IMR-90 (cell line): ENCODE data around the gene CAPN8. TPM values are rescaled to one million over a fixed set of nuclear protein-coding genes. Genes with fewer than 3 reads are reported as not detected.

Experiments
- ATAC-seq: fragments of 200-7000 bp; cut with Tn5 transposase; 2 replicates; pipeline ENCODE4 v1.9.1; 2020; ENCODE audit warnings: low read depth, mild to moderate bottlenecking, moderate library complexity
- BruUV-seq: library from RNA; stranded (reverse); fragments of 400-500 nt; replicated peaks from 2 replicates; lab custom pipeline; 2021; lab: Mats Ljungman, UMichigan
- CTCF ChIA-PET: fragments of 300-600 bp; formaldehyde crosslinking; extraction: SDS; loops from one replicate; lab custom pipeline; 2021; ENCODE audit warnings: antibody characterized with exemption; lab: Yijun Ruan, JAX
- POLR2A ChIA-PET: fragments of 300-600 bp; sonication (Branson Sonifier 250); formaldehyde crosslinking; loops from one replicate; lab custom pipeline; 2022; ENCODE audit warnings: antibody characterized with exemption; ENCODE audit not compliant: unreplicated experiment; lab: Charles Lee
- DNase-seq: peaks from one replicate; pipeline ENCODE4 v3.0.0; 2013
- H2AFZ ChIP-seq: replicated peaks from 2 replicates; pipeline ENCODE3; 2013; ENCODE audit warnings: low read length, mild to moderate bottlenecking; ENCODE audit not compliant: poor library complexity
- H2AK5ac ChIP-seq: 2 replicates; pipeline ENCODE4 v1.6.1; 2013; ENCODE audit warnings: low read depth, low read length, inconsistent platforms
- H2AK9ac ChIP-seq: replicated peaks from 2 replicates; pipeline ENCODE3; 2013; ENCODE audit warnings: mild to moderate bottlenecking, low read depth, low read length, moderate library complexity; ENCODE audit not compliant: poor library complexity
- H2BK120ac ChIP-seq: 2 replicates; pipeline ENCODE4 v1.6.1; 2013; ENCODE audit warnings: low read depth, low read length, inconsistent platforms
- H2BK15ac ChIP-seq: 3 replicates; pipeline ENCODE4 v1.6.1; 2013; ENCODE audit warnings: low read depth, low read length, inconsistent platforms
- H2BK20ac ChIP-seq: 2 replicates; pipeline ENCODE4 v1.6.1; 2013; ENCODE audit warnings: low read depth, mild to moderate bottlenecking, inconsistent platforms, low read length, moderate library complexity
- H2BK5ac ChIP-seq: 2 replicates; pipeline ENCODE4 v1.6.1; 2013; ENCODE audit warnings: mild to moderate bottlenecking, low read depth, low read length, inconsistent platforms; ENCODE audit not compliant: poor library complexity, severe bottlenecking
- H3K14ac ChIP-seq: replicated peaks from 2 replicates; pipeline ENCODE4 v1.6.1; 2013; ENCODE audit warnings: low read depth, low read length, inconsistent platforms
- H3K18ac ChIP-seq: 2 replicates; pipeline ENCODE4 v1.6.1; 2013; ENCODE audit warnings: low read depth, low read length, control low read depth
- H3K23ac ChIP-seq: 2 replicates; pipeline ENCODE4 v1.6.1; 2013; ENCODE audit warnings: low read depth, low read length, inconsistent platforms
- H3K27ac ChIP-seq: 2 replicates; pipeline ENCODE4 v1.5.1; 2013; ENCODE audit warnings: mild to moderate bottlenecking, control low read depth, low read length; ENCODE audit not compliant: insufficient read depth
- H3K27me3 ChIP-seq: 2 replicates; pipeline ENCODE4 v1.6.1; 2013; ENCODE audit warnings: low read length; ENCODE audit not compliant: control insufficient read depth, insufficient read depth
- H3K36me3 ChIP-seq: 2 replicates; pipeline ENCODE4 v1.6.1; 2013; ENCODE audit warnings: low read length, mixed read lengths; ENCODE audit not compliant: control insufficient read depth, insufficient read depth
- H3K4ac ChIP-seq: 2 replicates; pipeline ENCODE4 v1.6.1; 2013; ENCODE audit warnings: low read depth, low read length, inconsistent platforms
- H3K4me1 ChIP-seq: 2 replicates; pipeline ENCODE4 v1.6.1; 2013; ENCODE audit warnings: low read length, mixed read lengths; ENCODE audit not compliant: control insufficient read depth, insufficient read depth
- H3K4me2 ChIP-seq: 2 replicates; pipeline ENCODE4 v1.6.1; 2013; ENCODE audit warnings: low read depth, mild to moderate bottlenecking, control low read depth, low read length, moderate library complexity
- H3K4me3 ChIP-seq: 2 replicates; pipeline ENCODE4 v1.5.1; 2013; ENCODE audit warnings: low read depth, mild to moderate bottlenecking, control low read depth, low read length, moderate library complexity; ENCODE audit not compliant: insufficient read depth
- H3K56ac ChIP-seq: 2 replicates; pipeline ENCODE4 v1.6.1; 2013; ENCODE audit warnings: low read length, inconsistent platforms; ENCODE audit not compliant: insufficient read depth; ENCODE audit errors: extremely low read depth
- H3K79me1 ChIP-seq, 2 experiments: 2 replicates each; pipeline ENCODE4 v1.6.1; 2013; ENCODE audit warnings: low read length in 2 of 2, inconsistent platforms in 1 of 2, low read depth in 1 of 2
- H3K9ac ChIP-seq: 2 replicates; pipeline ENCODE4 v1.6.1; 2013; ENCODE audit warnings: low read depth, low read length, control low read depth
- H3K9me1 ChIP-seq: 2 replicates; pipeline ENCODE4 v1.6.1; 2013; ENCODE audit warnings: low read length, inconsistent platforms; ENCODE audit not compliant: insufficient read depth
- H3K9me3 ChIP-seq: 2 replicates; pipeline ENCODE4 v1.6.1; 2013; ENCODE audit warnings: low read length; ENCODE audit not compliant: control insufficient read depth, insufficient read depth
- H4K20me1 ChIP-seq: 2 replicates; pipeline ENCODE4 v1.6.1; 2013; ENCODE audit warnings: low read length, inconsistent platforms; ENCODE audit not compliant: insufficient read depth
- H4K5ac ChIP-seq: 2 replicates; pipeline ENCODE4 v1.6.1; 2013; ENCODE audit warnings: mild to moderate bottlenecking, low read depth, low read length, control low read depth
- H4K8ac ChIP-seq, 2 experiments: 2 replicates each; pipeline ENCODE4 v1.6.1; 2013; ENCODE audit warnings: low read depth in 2 of 2, low read length in 2 of 2, control low read depth in 1 of 2, inconsistent platforms in 1 of 2
- H4K91ac ChIP-seq: 2 replicates; pipeline ENCODE4 v1.6.1; 2013; ENCODE audit warnings: low read depth, low read length, inconsistent platforms; ENCODE audit not compliant: insufficient read depth
- BHLHE40 ChIP-seq: fragments of 150-350 bp; IDR thresholded peaks from 2 replicates; pipeline ENCODE4 v1.6.1; 2016; ENCODE audit warnings: mild to moderate bottlenecking, low read depth, low read length
- CHD1 ChIP-seq: IDR thresholded peaks from 2 replicates; pipeline ENCODE4 v1.6.1; 2012; ENCODE audit warnings: low read depth, low read length, improper control_type of control experiment
- CTCF ChIP-seq: conservative IDR thresholded peaks from 2 replicates; pipeline ENCODE4 v1.5.1; 2012; ENCODE audit warnings: mild to moderate bottlenecking, low read depth, low read length, improper control_type of control experiment
- ELK1 ChIP-seq: fragments of 150-350 bp; IDR thresholded peaks from 2 replicates; pipeline ENCODE4 v1.6.1; 2016; ENCODE audit warnings: low read depth, mild to moderate bottlenecking, low read length, moderate library complexity, borderline replicate concordance
- MAFK ChIP-seq: IDR thresholded peaks from 2 replicates; pipeline ENCODE4 v1.6.1; 2012; ENCODE audit warnings: low read depth, low read length, improper control_type of control experiment
- MAZ ChIP-seq: IDR thresholded peaks from 2 replicates; pipeline ENCODE4 v1.6.1; 2012; ENCODE audit warnings: low read depth, mild to moderate bottlenecking, low read length, improper control_type of control experiment, moderate library complexity, borderline replicate concordance
- MXI1 ChIP-seq: IDR thresholded peaks from 2 replicates; pipeline ENCODE4 v1.6.1; 2012; ENCODE audit warnings: low read depth, mild to moderate bottlenecking, low read length, moderate library complexity, borderline replicate concordance
- POLR2A ChIP-seq: IDR thresholded peaks from 2 replicates; pipeline ENCODE4 v1.6.1; 2012; ENCODE audit warnings: mild to moderate bottlenecking, low read depth, low read length
- RFX5 ChIP-seq: IDR thresholded peaks from 2 replicates; pipeline ENCODE4 v1.8.0; 2012; ENCODE audit warnings: low read depth, mild to moderate bottlenecking, low read length, moderate library complexity
- USF2 ChIP-seq: fragments of 150-350 bp; IDR thresholded peaks from 2 replicates; pipeline ENCODE4 v1.6.1; 2017; ENCODE audit warnings: mild to moderate bottlenecking, antibody characterized with exemption, low read length, low read depth
- WGBS, 2 experiments: methylation state at CpG; one replicate each; pipeline versions ENCODE4 v1.1.5 to v1.1.7; 2013; ENCODE audit warnings: missing lambda C conversion rate in 2 of 2; ENCODE audit not compliant: insufficient read length in 1 of 2; ENCODE audit errors: extremely low coverage in 2 of 2; 5-methylcytosine and 5-hydroxymethylcytosine counted together
- dilution Hi-C: fragments of 300-500 bp; cut with HindIII; formaldehyde crosslinking; loops from one replicate; pipeline ENCODE4 v1.14.3; 2018; ENCODE audit warnings: low sequenced_read_pairs; ENCODE audit not compliant: unreplicated experiment
- in situ Hi-C: fragments of 300-500 bp; cut with MboI; formaldehyde crosslinking; loops from 3 replicates; pipeline ENCODE4 v1.14.3; 2019; ENCODE audit warnings: low sequenced_read_pairs, inconsistent platforms, mixed read lengths
- intact Hi-C: fragments of 100-400 bp; cut with micrococcal nuclease; formaldehyde crosslinking; loops from 2 replicates; pipeline ENCODE4 v1.10.0; 2022
- polyA plus RNA-seq, 3 experiments: library from polyadenylated mRNA; depleted of rRNA; stranded (reverse); fragments of >200 nt; gene quantifications; 2 replicates each; pipeline ENCODE4 v1.2.3, GENCODE V29; 2012; ENCODE audit warnings: low replicate concordance in 1 of 3
- total RNA-seq: library from RNA; depleted of rRNA; stranded (reverse); fragments of >200 nt; gene quantifications from 2 replicates; pipeline ENCODE4 v1.2.3, GENCODE V29; 2012

CAPN8 gene
- total and polyA plus RNA-seq, 2 of the 4 experiments (the other 2 are of a cell fraction) = not detected

- Histone ChIP-seq H3K4me3 (no peak overlapping the region), H3K27me3 (peaks cover 21% of the 10 kb centered on the region), H3K4ac (no peak overlapping the region), H3K56ac (no peak overlapping the region), H4K91ac (no peak overlapping the region), H4K8ac (no peak overlapping the region), H2BK20ac (no peak overlapping the region), H3K79me1 (no peaks in the 10 kb centered on the region), H3K4me2 (no peak overlapping the region), H3K9ac (no peak overlapping the region), H3K14ac (no peak overlapping the region), H3K36me3 (no peaks in the 10 kb centered on the region), H2AFZ (no peak overlapping the region), H3K9me3 (no peaks in the 10 kb centered on the region), H2AK9ac (no peak overlapping the region), H4K5ac (no peak overlapping the region), H2BK120ac (no peak overlapping the region), H2BK5ac (no peak overlapping the region), H3K18ac (no peak overlapping the region), H2BK15ac (no peak overlapping the region), H3K27ac (no peak overlapping the region), H3K23ac (no peak overlapping the region), H3K9me1 (no peaks in the 10 kb centered on the region), H2AK5ac (no peak overlapping the region), H3K4me1 (no peaks in the 10 kb centered on the region), H4K20me1 (no peaks in the 10 kb centered on the region; the same call in 1 of the 2 replicates)
- ChIA-PET POLR2A (no interaction called here), CTCF (no interaction called here)
- intact Hi-C loops (no loop called here), in situ Hi-C loops (no loop called here), dilution Hi-C loops (no loop called here)
- no CpG with 5 or more reads among the region's 4 CpGs for WGBS, 2 experiments
- no TSS peak for BruUV-seq
- ATAC-seq = no peak
- no peak for DNase-seq
- no peak for TF ChIP-seq USF2
- TF ChIP-seq ELK1 = no peak
- no peak for TF ChIP-seq MAZ
- no peak for TF ChIP-seq MXI1
- TF ChIP-seq POLR2A = no peak
- no peak for TF ChIP-seq BHLHE40
- no peak for TF ChIP-seq RFX5
- no peak for TF ChIP-seq CTCF
- TF ChIP-seq MAFK = no peak
- no peak for TF ChIP-seq CHD1
Measured at GRCh38 chr1:223513309-223513708, 152.2 kb downstream of the CAPN8 start.
